IMR-90 (cell line): ENCODE measurements around the gene SCYGR5. TPM values are rescaled to one million over a fixed set of nuclear protein-coding genes. Genes with fewer than 3 reads are reported as not detected.

Source experiments
- ATAC-seq: fragments of 200-7000 bp; cut with Tn5 transposase; 2 replicates; pipeline ENCODE4 v1.9.1; 2020; ENCODE audit warnings: low read depth, mild to moderate bottlenecking, moderate library complexity
- BruUV-seq: library from RNA; stranded (reverse); fragments of 400-500 nt; replicated peaks from 2 replicates; lab custom pipeline; 2021; lab: Mats Ljungman, UMichigan
- CTCF ChIA-PET: fragments of 300-600 bp; formaldehyde crosslinking; extraction: SDS; loops from one replicate; lab custom pipeline; 2021; ENCODE audit warnings: antibody characterized with exemption; lab: Yijun Ruan, JAX
- POLR2A ChIA-PET: fragments of 300-600 bp; sonication (Branson Sonifier 250); formaldehyde crosslinking; loops from one replicate; lab custom pipeline; 2022; ENCODE audit warnings: antibody characterized with exemption; ENCODE audit not compliant: unreplicated experiment; lab: Charles Lee
- DNase-seq: peaks from one replicate; pipeline ENCODE4 v3.0.0; 2013
- H2AFZ ChIP-seq: replicated peaks from 2 replicates; pipeline ENCODE3; 2013; ENCODE audit warnings: low read length, mild to moderate bottlenecking; ENCODE audit not compliant: poor library complexity
- H2AK5ac ChIP-seq: 2 replicates; pipeline ENCODE4 v1.6.1; 2013; ENCODE audit warnings: low read depth, low read length, inconsistent platforms
- H2AK9ac ChIP-seq: replicated peaks from 2 replicates; pipeline ENCODE3; 2013; ENCODE audit warnings: mild to moderate bottlenecking, low read depth, low read length, moderate library complexity; ENCODE audit not compliant: poor library complexity
- H2BK120ac ChIP-seq: 2 replicates; pipeline ENCODE4 v1.6.1; 2013; ENCODE audit warnings: low read depth, low read length, inconsistent platforms
- H2BK15ac ChIP-seq: 3 replicates; pipeline ENCODE4 v1.6.1; 2013; ENCODE audit warnings: low read depth, low read length, inconsistent platforms
- H2BK20ac ChIP-seq: 2 replicates; pipeline ENCODE4 v1.6.1; 2013; ENCODE audit warnings: low read depth, mild to moderate bottlenecking, inconsistent platforms, low read length, moderate library complexity
- H2BK5ac ChIP-seq: 2 replicates; pipeline ENCODE4 v1.6.1; 2013; ENCODE audit warnings: mild to moderate bottlenecking, low read depth, low read length, inconsistent platforms; ENCODE audit not compliant: poor library complexity, severe bottlenecking
- H3K14ac ChIP-seq: replicated peaks from 2 replicates; pipeline ENCODE4 v1.6.1; 2013; ENCODE audit warnings: low read depth, low read length, inconsistent platforms
- H3K18ac ChIP-seq: 2 replicates; pipeline ENCODE4 v1.6.1; 2013; ENCODE audit warnings: low read depth, low read length, control low read depth
- H3K23ac ChIP-seq: 2 replicates; pipeline ENCODE4 v1.6.1; 2013; ENCODE audit warnings: low read depth, low read length, inconsistent platforms
- H3K27ac ChIP-seq: 2 replicates; pipeline ENCODE4 v1.5.1; 2013; ENCODE audit warnings: mild to moderate bottlenecking, control low read depth, low read length; ENCODE audit not compliant: insufficient read depth
- H3K27me3 ChIP-seq: 2 replicates; pipeline ENCODE4 v1.6.1; 2013; ENCODE audit warnings: low read length; ENCODE audit not compliant: control insufficient read depth, insufficient read depth
- H3K36me3 ChIP-seq: 2 replicates; pipeline ENCODE4 v1.6.1; 2013; ENCODE audit warnings: low read length, mixed read lengths; ENCODE audit not compliant: control insufficient read depth, insufficient read depth
- H3K4ac ChIP-seq: 2 replicates; pipeline ENCODE4 v1.6.1; 2013; ENCODE audit warnings: low read depth, low read length, inconsistent platforms
- H3K4me1 ChIP-seq: 2 replicates; pipeline ENCODE4 v1.6.1; 2013; ENCODE audit warnings: low read length, mixed read lengths; ENCODE audit not compliant: control insufficient read depth, insufficient read depth
- H3K4me2 ChIP-seq: 2 replicates; pipeline ENCODE4 v1.6.1; 2013; ENCODE audit warnings: low read depth, mild to moderate bottlenecking, control low read depth, low read length, moderate library complexity
- H3K4me3 ChIP-seq: 2 replicates; pipeline ENCODE4 v1.5.1; 2013; ENCODE audit warnings: low read depth, mild to moderate bottlenecking, control low read depth, low read length, moderate library complexity; ENCODE audit not compliant: insufficient read depth
- H3K56ac ChIP-seq: 2 replicates; pipeline ENCODE4 v1.6.1; 2013; ENCODE audit warnings: low read length, inconsistent platforms; ENCODE audit not compliant: insufficient read depth; ENCODE audit errors: extremely low read depth
- H3K79me1 ChIP-seq, 2 experiments: 2 replicates each; pipeline ENCODE4 v1.6.1; 2013; ENCODE audit warnings: low read length in 2 of 2, inconsistent platforms in 1 of 2, low read depth in 1 of 2
- H3K9ac ChIP-seq: 2 replicates; pipeline ENCODE4 v1.6.1; 2013; ENCODE audit warnings: low read depth, low read length, control low read depth
- H3K9me1 ChIP-seq: 2 replicates; pipeline ENCODE4 v1.6.1; 2013; ENCODE audit warnings: low read length, inconsistent platforms; ENCODE audit not compliant: insufficient read depth
- H3K9me3 ChIP-seq: 2 replicates; pipeline ENCODE4 v1.6.1; 2013; ENCODE audit warnings: low read length; ENCODE audit not compliant: control insufficient read depth, insufficient read depth
- H4K20me1 ChIP-seq: 2 replicates; pipeline ENCODE4 v1.6.1; 2013; ENCODE audit warnings: low read length, inconsistent platforms; ENCODE audit not compliant: insufficient read depth
- H4K5ac ChIP-seq: 2 replicates; pipeline ENCODE4 v1.6.1; 2013; ENCODE audit warnings: mild to moderate bottlenecking, low read depth, low read length, control low read depth
- H4K8ac ChIP-seq, 2 experiments: 2 replicates each; pipeline ENCODE4 v1.6.1; 2013; ENCODE audit warnings: low read depth in 2 of 2, low read length in 2 of 2, control low read depth in 1 of 2, inconsistent platforms in 1 of 2
- H4K91ac ChIP-seq: 2 replicates; pipeline ENCODE4 v1.6.1; 2013; ENCODE audit warnings: low read depth, low read length, inconsistent platforms; ENCODE audit not compliant: insufficient read depth
- BHLHE40 ChIP-seq: fragments of 150-350 bp; IDR thresholded peaks from 2 replicates; pipeline ENCODE4 v1.6.1; 2016; ENCODE audit warnings: mild to moderate bottlenecking, low read depth, low read length
- CEBPB ChIP-seq: IDR thresholded peaks from 2 replicates; pipeline ENCODE4 v1.6.1; 2012; ENCODE audit warnings: low read depth, low read length, improper control_type of control experiment
- CHD1 ChIP-seq: IDR thresholded peaks from 2 replicates; pipeline ENCODE4 v1.6.1; 2012; ENCODE audit warnings: low read depth, low read length, improper control_type of control experiment
- FOS ChIP-seq: fragments of 150-350 bp; IDR thresholded peaks from 2 replicates; pipeline ENCODE4 v1.6.1; 2016; ENCODE audit warnings: low read depth, low read length
- MAFK ChIP-seq: IDR thresholded peaks from 2 replicates; pipeline ENCODE4 v1.6.1; 2012; ENCODE audit warnings: low read depth, low read length, improper control_type of control experiment
- MAZ ChIP-seq: IDR thresholded peaks from 2 replicates; pipeline ENCODE4 v1.6.1; 2012; ENCODE audit warnings: low read depth, mild to moderate bottlenecking, low read length, improper control_type of control experiment, moderate library complexity, borderline replicate concordance
- MXI1 ChIP-seq: IDR thresholded peaks from 2 replicates; pipeline ENCODE4 v1.6.1; 2012; ENCODE audit warnings: low read depth, mild to moderate bottlenecking, low read length, moderate library complexity, borderline replicate concordance
- NFE2L2 ChIP-seq: fragments of 150-350 bp; IDR thresholded peaks from 2 replicates; pipeline ENCODE4 v1.6.1; 2016; ENCODE audit warnings: low read depth, mild to moderate bottlenecking, low read length
- POLR2A ChIP-seq: IDR thresholded peaks from 2 replicates; pipeline ENCODE4 v1.6.1; 2012; ENCODE audit warnings: mild to moderate bottlenecking, low read depth, low read length
- RAD21 ChIP-seq: IDR thresholded peaks from 2 replicates; pipeline ENCODE4 v1.6.1; 2012; ENCODE audit warnings: low read length, improper control_type of control experiment
- RCOR1 ChIP-seq: IDR thresholded peaks from 2 replicates; pipeline ENCODE4 v1.6.1; 2012; ENCODE audit warnings: mild to moderate bottlenecking, low read length, improper control_type of control experiment; ENCODE audit not compliant: insufficient replicate concordance
- RFX5 ChIP-seq: IDR thresholded peaks from 2 replicates; pipeline ENCODE4 v1.8.0; 2012; ENCODE audit warnings: low read depth, mild to moderate bottlenecking, low read length, moderate library complexity
- SMC3 ChIP-seq: fragments of 150-350 bp; IDR thresholded peaks from 2 replicates; pipeline ENCODE4 v1.6.1; 2016; ENCODE audit warnings: low read depth, mild to moderate bottlenecking, antibody characterized with exemption, low read length, moderate library complexity
- WGBS, 2 experiments: methylation state at CpG; one replicate each; pipeline versions ENCODE4 v1.1.5 to v1.1.7; 2013; ENCODE audit warnings: missing lambda C conversion rate in 2 of 2; ENCODE audit not compliant: insufficient read length in 1 of 2; ENCODE audit errors: extremely low coverage in 2 of 2; 5-methylcytosine and 5-hydroxymethylcytosine counted together
- dilution Hi-C: fragments of 300-500 bp; cut with HindIII; formaldehyde crosslinking; loops from one replicate; pipeline ENCODE4 v1.14.3; 2018; ENCODE audit warnings: low sequenced_read_pairs; ENCODE audit not compliant: unreplicated experiment
- in situ Hi-C: fragments of 300-500 bp; cut with MboI; formaldehyde crosslinking; loops from 3 replicates; pipeline ENCODE4 v1.14.3; 2019; ENCODE audit warnings: low sequenced_read_pairs, inconsistent platforms, mixed read lengths
- intact Hi-C: fragments of 100-400 bp; cut with micrococcal nuclease; formaldehyde crosslinking; loops from 2 replicates; pipeline ENCODE4 v1.10.0; 2022
- polyA plus RNA-seq, 3 experiments: library from polyadenylated mRNA; depleted of rRNA; stranded (reverse); fragments of >200 nt; gene quantifications; 2 replicates each; pipeline ENCODE4 v1.2.3, GENCODE V29; 2012; ENCODE audit warnings: low replicate concordance in 1 of 3
- total RNA-seq: library from RNA; depleted of rRNA; stranded (reverse); fragments of >200 nt; gene quantifications from 2 replicates; pipeline ENCODE4 v1.2.3, GENCODE V29; 2012
- TF ChIP-seq, protein P1 (sequence below): fragments of 150-350 bp; IDR thresholded peaks from 2 replicates; pipeline ENCODE4 v1.6.1; 2016; ENCODE audit warnings: low read depth, mild to moderate bottlenecking, low read length, moderate library complexity, borderline replicate concordance
- TF ChIP-seq, protein P2 (sequence below): conservative IDR thresholded peaks from 2 replicates; pipeline ENCODE4 v1.5.1; 2012; ENCODE audit warnings: mild to moderate bottlenecking, low read depth, low read length, improper control_type of control experiment
- TF ChIP-seq, protein P3 (sequence below): fragments of 150-350 bp; IDR thresholded peaks from 2 replicates; pipeline ENCODE4 v1.6.1; 2017; ENCODE audit warnings: mild to moderate bottlenecking, antibody characterized with exemption, low read length, low read depth

The SCYGR5 gene
- total and polyA plus RNA-seq, 2 of the 4 experiments (the other 2 are of a cell fraction), result not detected

DNA sequence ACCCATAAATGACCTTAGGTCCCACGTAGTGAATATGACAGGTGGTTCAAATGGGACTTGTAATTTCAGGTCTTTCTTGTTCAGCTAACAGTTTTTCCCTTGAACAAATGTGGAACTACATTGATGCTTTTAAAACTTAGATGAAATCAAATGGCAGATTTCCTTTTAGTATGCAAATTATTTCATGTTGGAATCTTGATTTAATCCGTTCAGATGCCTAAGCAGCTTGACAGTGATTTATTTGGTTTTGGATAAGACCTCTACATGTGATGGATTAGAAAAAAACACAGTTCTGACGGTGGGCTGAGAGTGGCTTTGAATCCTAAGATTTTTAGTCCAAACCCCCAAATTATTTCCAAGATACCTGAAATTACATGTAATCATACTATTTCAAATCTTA, 32.4 kb upstream of the SCYGR5 start:
- H2BK15ac ChIP-seq, result no peak overlapping the region
- H3K4me2 ChIP-seq, result no peak overlapping the region
- H4K5ac ChIP-seq, result no peak overlapping the region
- no peak overlapping the region for H2BK120ac ChIP-seq
- no TSS peak for BruUV-seq
- ChIA-PET POLR2A (no interaction called here), CTCF (no interaction called here)
- H3K56ac ChIP-seq, result no peak overlapping the region
- H3K18ac ChIP-seq, result no peak overlapping the region
- no peaks in the 10 kb centered on the region for H3K79me1 ChIP-seq
- H2BK5ac ChIP-seq, result no peak overlapping the region
- TF ChIP-seq POLR2A (no peak), FOS (no peak), NFE2L2 (no peak), CHD1 (no peak), MAFK (no peak), RFX5 (no peak), SMC3 (no peak), CEBPB (no peak), BHLHE40 (no peak), MXI1 (no peak), RCOR1 (no peak), RAD21 (no peak), MAZ (no peak)
- TF ChIP-seq, protein P1, sequence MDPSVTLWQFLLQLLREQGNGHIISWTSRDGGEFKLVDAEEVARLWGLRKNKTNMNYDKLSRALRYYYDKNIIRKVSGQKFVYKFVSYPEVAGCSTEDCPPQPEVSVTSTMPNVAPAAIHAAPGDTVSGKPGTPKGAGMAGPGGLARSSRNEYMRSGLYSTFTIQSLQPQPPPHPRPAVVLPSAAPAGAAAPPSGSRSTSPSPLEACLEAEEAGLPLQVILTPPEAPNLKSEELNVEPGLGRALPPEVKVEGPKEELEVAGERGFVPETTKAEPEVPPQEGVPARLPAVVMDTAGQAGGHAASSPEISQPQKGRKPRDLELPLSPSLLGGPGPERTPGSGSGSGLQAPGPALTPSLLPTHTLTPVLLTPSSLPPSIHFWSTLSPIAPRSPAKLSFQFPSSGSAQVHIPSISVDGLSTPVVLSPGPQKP, result no peak
- TF ChIP-seq, protein P2, sequence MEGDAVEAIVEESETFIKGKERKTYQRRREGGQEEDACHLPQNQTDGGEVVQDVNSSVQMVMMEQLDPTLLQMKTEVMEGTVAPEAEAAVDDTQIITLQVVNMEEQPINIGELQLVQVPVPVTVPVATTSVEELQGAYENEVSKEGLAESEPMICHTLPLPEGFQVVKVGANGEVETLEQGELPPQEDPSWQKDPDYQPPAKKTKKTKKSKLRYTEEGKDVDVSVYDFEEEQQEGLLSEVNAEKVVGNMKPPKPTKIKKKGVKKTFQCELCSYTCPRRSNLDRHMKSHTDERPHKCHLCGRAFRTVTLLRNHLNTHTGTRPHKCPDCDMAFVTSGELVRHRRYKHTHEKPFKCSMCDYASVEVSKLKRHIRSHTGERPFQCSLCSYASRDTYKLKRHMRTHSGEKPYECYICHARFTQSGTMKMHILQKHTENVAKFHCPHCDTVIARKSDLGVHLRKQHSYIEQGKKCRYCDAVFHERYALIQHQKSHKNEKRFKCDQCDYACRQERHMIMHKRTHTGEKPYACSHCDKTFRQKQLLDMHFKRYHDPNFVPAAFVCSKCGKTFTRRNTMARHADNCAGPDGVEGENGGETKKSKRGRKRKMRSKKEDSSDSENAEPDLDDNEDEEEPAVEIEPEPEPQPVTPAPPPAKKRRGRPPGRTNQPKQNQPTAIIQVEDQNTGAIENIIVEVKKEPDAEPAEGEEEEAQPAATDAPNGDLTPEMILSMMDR, result no peak
- TF ChIP-seq, protein P3, sequence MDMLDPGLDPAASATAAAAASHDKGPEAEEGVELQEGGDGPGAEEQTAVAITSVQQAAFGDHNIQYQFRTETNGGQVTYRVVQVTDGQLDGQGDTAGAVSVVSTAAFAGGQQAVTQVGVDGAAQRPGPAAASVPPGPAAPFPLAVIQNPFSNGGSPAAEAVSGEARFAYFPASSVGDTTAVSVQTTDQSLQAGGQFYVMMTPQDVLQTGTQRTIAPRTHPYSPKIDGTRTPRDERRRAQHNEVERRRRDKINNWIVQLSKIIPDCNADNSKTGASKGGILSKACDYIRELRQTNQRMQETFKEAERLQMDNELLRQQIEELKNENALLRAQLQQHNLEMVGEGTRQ, result no peak
- H2AK5ac ChIP-seq, result no peak overlapping the region
- DNase-seq (no peak), ATAC-seq (no peak)
- intact Hi-C loops, result no loop called here
- no peaks in the 10 kb centered on the region for H4K20me1 ChIP-seq
- H3K27ac ChIP-seq, result no peak overlapping the region
- no peaks in the 10 kb centered on the region for H3K9me3 ChIP-seq
- H2AK9ac ChIP-seq, result no peak overlapping the region
- no peak overlapping the region for H3K4ac ChIP-seq
- no peaks in the 10 kb centered on the region for H3K27me3 ChIP-seq
- no peak overlapping the region for H3K9ac ChIP-seq
- H3K14ac ChIP-seq, result no peak overlapping the region
- H3K36me3 ChIP-seq, result no peaks in the 10 kb centered on the region
- no peak overlapping the region for H4K91ac ChIP-seq
- H4K8ac ChIP-seq, result no peak overlapping the region
- in situ Hi-C loops, result no loop called here
- dilution Hi-C loops, result no loop called here
- no peaks in the 10 kb centered on the region for H3K9me1 ChIP-seq
- H2AFZ ChIP-seq, result no peak overlapping the region
- no peak overlapping the region for H3K23ac ChIP-seq
- no peaks in the 10 kb centered on the region for H3K4me1 ChIP-seq
- WGBS, 2 experiments, result no CpG with 5 or more reads among the region's 3 CpGs
- H2BK20ac ChIP-seq, result no peak overlapping the region
- no peak overlapping the region for H3K4me3 ChIP-seq
